OCI-LY7 (cell line): ENCODE results near the gene RAD51B. TPM values are rescaled to one million over a fixed set of nuclear protein-coding genes. Genes with fewer than 3 reads are reported as not detected.

Experiments used
- BruUV-seq: library from RNA; stranded (reverse); fragments of 400-500 nt; replicated peaks from 2 replicates; lab custom pipeline; 2021; lab: Mats Ljungman, UMichigan
- CTCF ChIA-PET: fragments of 300-600 bp; sonication (Branson Sonifier 250); formaldehyde crosslinking; loops from one replicate; lab custom pipeline; 2022; ENCODE audit warnings: antibody characterized with exemption; ENCODE audit not compliant: unreplicated experiment; lab: Charles Lee
- POLR2A ChIA-PET: fragments of 300-600 bp; sonication (Branson Sonifier 250); formaldehyde crosslinking; loops from one replicate; lab custom pipeline; 2022; ENCODE audit warnings: antibody characterized with exemption; lab: Charles Lee
- DNase-seq: peaks from one replicate; pipeline ENCODE4 v3.0.0-alpha.2; 2015; ENCODE audit warnings: low spot score
- H2AFZ ChIP-seq: fragments of 200-600 bp; sonication (generic), shearing (Covaris generic); 2 replicates; pipeline ENCODE4 v1.6.1; 2014; ENCODE audit warnings: mild to moderate bottlenecking, antibody characterized with exemption, low read length, moderate library complexity
- H3K27ac ChIP-seq: fragments of 200-600 bp; sonication (generic); 2 replicates; pipeline ENCODE4 v1.5.1; 2014; ENCODE audit warnings: mixed run types, low read depth, mild to moderate bottlenecking, moderate library complexity, low read length, inconsistent platforms; ENCODE audit not compliant: poor library complexity, severe bottlenecking
- H3K36me3 ChIP-seq: fragments of 200-600 bp; sonication (generic); 2 replicates; pipeline ENCODE4 v1.6.1; 2014; ENCODE audit warnings: mild to moderate bottlenecking, antibody characterized with exemption, low read length, moderate library complexity, mixed read lengths; ENCODE audit not compliant: insufficient read depth
- H3K4me1 ChIP-seq: fragments of 200-600 bp; sonication (generic); 2 replicates; pipeline ENCODE4 v1.5.1; 2014; ENCODE audit warnings: mild to moderate bottlenecking, low read length; ENCODE audit not compliant: insufficient read depth, poor library complexity, severe bottlenecking
- H3K4me2 ChIP-seq: fragments of 200-600 bp; sonication (generic); 2 replicates; pipeline ENCODE4 v1.6.1; 2014; ENCODE audit warnings: mild to moderate bottlenecking, low read length
- H3K4me3 ChIP-seq: fragments of 200-600 bp; sonication (generic); 2 replicates; pipeline ENCODE4 v1.5.1; 2014; ENCODE audit warnings: mild to moderate bottlenecking, low read depth, low read length; ENCODE audit not compliant: poor library complexity, severe bottlenecking
- H3K79me2 ChIP-seq: fragments of 200-600 bp; sonication (generic); 2 replicates; pipeline ENCODE4 v1.6.1; 2016; ENCODE audit warnings: low read depth, mild to moderate bottlenecking, low read length, moderate library complexity, mixed read lengths; ENCODE audit not compliant: insufficient read depth
- H3K9me2 ChIP-seq: fragments of 200-600 bp; sonication (generic); 2 replicates; pipeline ENCODE4 v1.6.1; 2016; ENCODE audit warnings: mild to moderate bottlenecking, low read length, mixed read lengths; ENCODE audit not compliant: insufficient read depth
- H3K9me3 ChIP-seq: fragments of 200-600 bp; sonication (generic); 2 replicates; pipeline ENCODE4 v1.6.1; 2014; ENCODE audit warnings: mild to moderate bottlenecking, mixed run types, low read length, mixed read lengths
- H4K20me1 ChIP-seq: fragments of 200-600 bp; sonication (generic); 2 replicates; pipeline ENCODE4 v1.6.1; 2014; ENCODE audit warnings: mild to moderate bottlenecking, antibody characterized with exemption, low read length, moderate library complexity, mixed read lengths; ENCODE audit not compliant: insufficient read depth
- CTCF ChIP-seq: fragments of 200-600 bp; sonication (generic); conservative IDR thresholded peaks from 2 replicates; pipeline ENCODE4 v1.5.1; 2014; ENCODE audit warnings: mild to moderate bottlenecking, antibody characterized with exemption, low read length, moderate library complexity, mixed read lengths
- EZH2phosphoT487 ChIP-seq: fragments of 200-600 bp; sonication (generic); IDR thresholded peaks from 2 replicates; pipeline ENCODE4 v1.6.1; 2018; ENCODE audit warnings: low read depth, borderline replicate concordance, mild to moderate bottlenecking, mixed run types, antibody characterized with exemption, low read length, moderate library complexity, mixed read lengths
- intact Hi-C: fragments of 100-400 bp; cut with micrococcal nuclease; formaldehyde crosslinking; loops from one replicate; pipeline ENCODE4 v1.10.0; 2022; ENCODE audit not compliant: unreplicated experiment
- total RNA-seq, 2 experiments: library from RNA; depleted of rRNA in 1 of 2; stranded (reverse); fragments of >200 nt in 1 of 2; shearing (Covaris generic) in 1 of 2; gene quantifications; 2 replicates each; pipeline ENCODE4 v1.2.3, GENCODE V29; 2014 to 2022

The RAD51B gene
- total RNA-seq, 2 experiments from 2014 or later: 41.4 to 89.9 TPM

GRCh38 chr14:67963545-67963944, 144.0 kb downstream of the RAD51B start:
- Histone ChIP-seq H3K36me3 (peaks cover 5% of the 10 kb centered on the region; the same call in 1 of the 2 replicates), H3K9me2 (no peaks in the 10 kb centered on the region), H4K20me1 (no peaks in the 10 kb centered on the region), H3K4me1 (peaks cover 18% of the 10 kb centered on the region), H3K27ac (no peak overlapping the region), H3K9me3 (peaks cover 6% of the 10 kb centered on the region; the same call in 1 of the 2 replicates), H3K79me2 (no peaks in the 10 kb centered on the region), H2AFZ (no peak overlapping the region), H3K4me2 (no peak overlapping the region), H3K4me3 (no peak overlapping the region)
- TF ChIP-seq EZH2phosphoT487: no peak
- TF ChIP-seq CTCF: no peak
- no TSS peak for BruUV-seq
- DNase-seq: no peak
- ChIA-PET CTCF (no interaction called here), POLR2A (no interaction called here)
- intact Hi-C loops: no loop called here

- Histone ChIP-seq H3K4me1 (peaks cover 18% of the 10 kb centered on the region), H3K9me3 (peaks cover 6% of the 10 kb centered on the region; the same call in 1 of the 2 replicates), H4K20me1 (no peaks in the 10 kb centered on the region), H2AFZ (no peak overlapping the region), H3K4me2 (no peak overlapping the region), H3K79me2 (no peaks in the 10 kb centered on the region), H3K36me3 (peaks cover 5% of the 10 kb centered on the region; the same call in 1 of the 2 replicates), H3K27ac (no peak overlapping the region), H3K9me2 (no peaks in the 10 kb centered on the region), H3K4me3 (no peak overlapping the region)
- no peak for TF ChIP-seq EZH2phosphoT487
- no peak for TF ChIP-seq CTCF
- intact Hi-C loops: no loop called here
- POLR2A ChIA-PET: no interaction called here
- CTCF ChIA-PET: no interaction called here
- DNase-seq: no peak
- BruUV-seq: no TSS peak
Observed at GRCh38 chr14:67963960-67964812, 144.6 kb downstream of the RAD51B start.

GRCh38 chr14:67965696-67966095, 146.1 kb downstream of the RAD51B start:
- no peaks in the 10 kb centered on the region for H3K79me2 ChIP-seq
- ChIA-PET CTCF (no interaction called here), POLR2A (interaction anchor here (0.6 to 1.1 kb wide), 3 partner anchors 44 to 574 kb away, joined by 3 read pairs; no protein-coding TSS in a partner anchor)
- H3K36me3 ChIP-seq: peaks cover 5% of the 10 kb centered on the region; the same call in 1 of the 2 replicates
- H3K9me3 ChIP-seq: peaks cover 6% of the 10 kb centered on the region; the same call in 1 of the 2 replicates
- no peaks in the 10 kb centered on the region for H4K20me1 ChIP-seq
- no peaks in the 10 kb centered on the region for H3K9me2 ChIP-seq
- intact Hi-C loops: no loop called here
- H2AFZ ChIP-seq: no peak overlapping the region
- no peak for DNase-seq
- no peak overlapping the region for H3K27ac ChIP-seq
- H3K4me3 ChIP-seq: no peak overlapping the region
- H3K4me1 ChIP-seq: peaks cover 18% of the 10 kb centered on the region
- H3K4me2 ChIP-seq: no peak overlapping the region
- TF ChIP-seq EZH2phosphoT487 (no peak), CTCF (no peak)
- no TSS peak for BruUV-seq
